ENCODE measurements around the gene SMAGP. TPM values are rescaled to one million over a fixed set of nuclear protein-coding genes. Genes with fewer than 3 reads are reported as not detected.
"Not testable (repeated sequence)": the region's sequence is repeated elsewhere in the genome, so short reads cannot be mapped to it uniquely, and the experiment has no call there.

The SMAGP gene
- total RNA-seq, 1 donor from 2014 or later = 31.3 TPM

DNA sequence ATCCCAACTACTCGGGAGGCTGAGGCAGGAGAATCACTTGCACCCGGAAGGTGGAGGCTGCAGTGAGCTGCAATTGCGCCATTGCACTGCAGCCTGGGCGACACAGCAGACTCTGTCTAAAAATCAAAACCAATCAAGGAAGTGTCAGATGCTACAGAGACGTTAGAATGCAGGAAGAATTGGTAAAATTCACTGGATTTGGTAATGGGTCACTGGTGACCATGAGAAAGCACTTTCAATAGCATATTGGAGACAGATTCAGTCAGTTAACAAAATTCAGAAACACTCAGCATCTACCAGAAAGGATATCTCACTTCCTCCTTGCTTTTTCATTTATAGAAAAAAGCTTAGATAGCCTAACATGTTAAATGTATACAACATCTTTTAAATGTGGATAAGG, 36.3 kb upstream of the SMAGP start:
- no peaks in the 10 kb centered on the region for H3K9me3 ChIP-seq
- H3K36me3 ChIP-seq = peaks cover 30% of the 10 kb centered on the region
- no peaks in the 10 kb centered on the region for H3K27me3 ChIP-seq (ENCODE audit: low read depth)
- ATAC-seq = no peak
- H3K27ac ChIP-seq = no peak overlapping the region
- H3K4me3 ChIP-seq = no peak overlapping the region
- intact Hi-C loops (cut with DNase I) = no loop called here
- DNase-seq = no peak
- TF ChIP-seq, protein P1, sequence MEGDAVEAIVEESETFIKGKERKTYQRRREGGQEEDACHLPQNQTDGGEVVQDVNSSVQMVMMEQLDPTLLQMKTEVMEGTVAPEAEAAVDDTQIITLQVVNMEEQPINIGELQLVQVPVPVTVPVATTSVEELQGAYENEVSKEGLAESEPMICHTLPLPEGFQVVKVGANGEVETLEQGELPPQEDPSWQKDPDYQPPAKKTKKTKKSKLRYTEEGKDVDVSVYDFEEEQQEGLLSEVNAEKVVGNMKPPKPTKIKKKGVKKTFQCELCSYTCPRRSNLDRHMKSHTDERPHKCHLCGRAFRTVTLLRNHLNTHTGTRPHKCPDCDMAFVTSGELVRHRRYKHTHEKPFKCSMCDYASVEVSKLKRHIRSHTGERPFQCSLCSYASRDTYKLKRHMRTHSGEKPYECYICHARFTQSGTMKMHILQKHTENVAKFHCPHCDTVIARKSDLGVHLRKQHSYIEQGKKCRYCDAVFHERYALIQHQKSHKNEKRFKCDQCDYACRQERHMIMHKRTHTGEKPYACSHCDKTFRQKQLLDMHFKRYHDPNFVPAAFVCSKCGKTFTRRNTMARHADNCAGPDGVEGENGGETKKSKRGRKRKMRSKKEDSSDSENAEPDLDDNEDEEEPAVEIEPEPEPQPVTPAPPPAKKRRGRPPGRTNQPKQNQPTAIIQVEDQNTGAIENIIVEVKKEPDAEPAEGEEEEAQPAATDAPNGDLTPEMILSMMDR (IDR thresholded peaks at IDR 0.05) = no peak
- peaks cover 6% of the 10 kb centered on the region for H3K4me1 ChIP-seq

DNA sequence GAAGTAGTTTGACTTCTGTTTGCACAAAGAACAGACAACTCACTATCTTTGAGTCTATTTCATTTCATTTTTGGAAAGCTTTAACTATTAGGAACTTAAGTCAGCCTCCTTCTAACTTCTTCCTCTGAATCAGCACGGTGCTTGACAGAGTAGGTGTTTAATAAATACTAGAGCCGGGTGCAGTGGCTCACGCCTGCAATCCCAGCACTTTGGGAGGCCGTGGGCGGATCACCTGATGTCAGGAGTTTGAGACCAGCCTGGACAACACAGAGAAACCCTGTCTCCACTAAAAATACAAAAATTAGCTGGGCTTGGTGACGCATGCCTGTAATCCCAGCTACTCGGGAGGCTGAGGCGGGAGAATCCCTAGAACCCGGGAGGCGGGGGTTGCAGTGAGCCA, 30.6 kb upstream of the SMAGP start:
- intact Hi-C loops (cut with DNase I); ATAC-seq; H3K27ac ChIP-seq; H3K9me3 ChIP-seq; DNase-seq; H3K27me3 ChIP-seq (ENCODE audit: low read depth); H3K4me1 ChIP-seq; H3K4me3 ChIP-seq: not testable (repeated sequence)
- peaks cover 63% of the 10 kb centered on the region for H3K36me3 ChIP-seq

DNA sequence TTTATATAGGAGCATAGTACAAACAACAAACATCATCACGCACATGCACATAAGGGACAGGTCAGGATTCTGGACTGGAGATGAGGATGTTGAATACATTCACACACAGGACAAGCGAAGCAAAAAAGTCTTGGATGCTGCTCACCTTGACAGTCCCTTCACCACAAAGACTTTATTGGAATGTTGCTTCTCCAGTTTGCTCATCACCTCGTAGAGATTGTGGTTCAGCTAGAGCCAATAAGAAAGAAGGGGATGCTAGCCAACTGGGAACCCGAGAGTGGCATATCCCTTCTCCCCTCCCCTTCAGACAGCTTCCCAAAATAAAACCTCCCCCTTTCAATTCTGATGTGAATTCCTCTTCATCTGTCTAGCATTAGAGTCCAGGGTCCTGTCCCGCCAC, 25.4 kb upstream of the SMAGP start:
- Histone ChIP-seq H3K4me3 (no peak overlapping the region), H3K36me3 (peaks cover 47% of the 10 kb centered on the region), H3K4me1 (no peaks in the 10 kb centered on the region), H3K9me3 (no peaks in the 10 kb centered on the region), H3K27ac (no peak overlapping the region), H3K27me3 (ENCODE audit: low read depth) (no peaks in the 10 kb centered on the region)
- TF ChIP-seq, protein P1 (IDR thresholded peaks at IDR 0.05) = no peak
- intact Hi-C loops (cut with DNase I) = no loop called here
- no peak for ATAC-seq
- DNase-seq = no peak

DNA sequence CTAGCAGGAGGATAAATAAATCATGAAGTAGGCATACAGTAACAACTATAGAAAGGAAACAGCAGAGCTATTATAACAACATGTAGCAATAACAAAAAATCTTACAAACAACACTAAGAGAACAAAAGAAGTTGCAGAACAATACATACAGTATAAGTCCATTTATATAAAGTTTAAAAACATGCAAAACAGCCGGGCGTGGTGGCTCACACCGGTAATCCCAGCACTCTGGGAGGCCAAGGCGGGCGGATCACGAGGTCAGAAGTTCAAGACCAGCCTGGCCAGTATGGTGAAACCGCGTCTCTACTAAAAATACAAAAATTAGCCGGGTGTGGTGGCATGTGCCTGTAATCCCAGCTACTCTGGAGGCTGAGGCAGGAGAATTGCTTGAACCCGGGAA, 23.9 kb upstream of the SMAGP start:
- H3K27ac ChIP-seq; H3K9me3 ChIP-seq; H3K4me3 ChIP-seq; ATAC-seq; DNase-seq; H3K4me1 ChIP-seq; intact Hi-C loops (cut with DNase I); H3K27me3 ChIP-seq (ENCODE audit: low read depth): not testable (repeated sequence)
- peaks cover 36% of the 10 kb centered on the region for H3K36me3 ChIP-seq

DNA sequence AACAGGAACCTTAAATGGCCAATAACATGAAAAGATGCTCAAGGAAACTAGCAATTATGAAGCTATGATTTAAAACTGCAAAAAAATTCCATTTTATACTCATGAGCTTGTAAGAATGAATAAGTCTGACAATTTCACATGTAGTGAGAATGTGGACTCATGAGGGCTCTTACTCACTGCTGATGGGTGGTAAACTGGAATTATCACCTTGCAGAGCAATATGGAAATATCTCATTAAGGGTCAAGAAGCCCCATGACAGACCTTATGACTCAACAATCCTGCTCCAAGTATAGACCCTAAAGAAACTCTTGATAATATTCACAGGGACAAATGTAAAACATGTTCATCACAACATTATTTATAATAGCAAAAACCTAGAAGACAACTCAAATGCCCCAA, 23.5 kb upstream of the SMAGP start:
- H3K4me3 ChIP-seq = no peak overlapping the region
- H3K27me3 ChIP-seq (ENCODE audit: low read depth) = no peaks in the 10 kb centered on the region
- H3K4me1 ChIP-seq = no peaks in the 10 kb centered on the region
- no peak overlapping the region for H3K27ac ChIP-seq
- no peaks in the 10 kb centered on the region for H3K9me3 ChIP-seq
- ATAC-seq (no peak), DNase-seq (no peak)
- intact Hi-C loops (cut with DNase I) = no loop called here
- TF ChIP-seq, protein P1 (IDR thresholded peaks at IDR 0.05) = no peak
- peaks cover 33% of the 10 kb centered on the region for H3K36me3 ChIP-seq

DNA sequence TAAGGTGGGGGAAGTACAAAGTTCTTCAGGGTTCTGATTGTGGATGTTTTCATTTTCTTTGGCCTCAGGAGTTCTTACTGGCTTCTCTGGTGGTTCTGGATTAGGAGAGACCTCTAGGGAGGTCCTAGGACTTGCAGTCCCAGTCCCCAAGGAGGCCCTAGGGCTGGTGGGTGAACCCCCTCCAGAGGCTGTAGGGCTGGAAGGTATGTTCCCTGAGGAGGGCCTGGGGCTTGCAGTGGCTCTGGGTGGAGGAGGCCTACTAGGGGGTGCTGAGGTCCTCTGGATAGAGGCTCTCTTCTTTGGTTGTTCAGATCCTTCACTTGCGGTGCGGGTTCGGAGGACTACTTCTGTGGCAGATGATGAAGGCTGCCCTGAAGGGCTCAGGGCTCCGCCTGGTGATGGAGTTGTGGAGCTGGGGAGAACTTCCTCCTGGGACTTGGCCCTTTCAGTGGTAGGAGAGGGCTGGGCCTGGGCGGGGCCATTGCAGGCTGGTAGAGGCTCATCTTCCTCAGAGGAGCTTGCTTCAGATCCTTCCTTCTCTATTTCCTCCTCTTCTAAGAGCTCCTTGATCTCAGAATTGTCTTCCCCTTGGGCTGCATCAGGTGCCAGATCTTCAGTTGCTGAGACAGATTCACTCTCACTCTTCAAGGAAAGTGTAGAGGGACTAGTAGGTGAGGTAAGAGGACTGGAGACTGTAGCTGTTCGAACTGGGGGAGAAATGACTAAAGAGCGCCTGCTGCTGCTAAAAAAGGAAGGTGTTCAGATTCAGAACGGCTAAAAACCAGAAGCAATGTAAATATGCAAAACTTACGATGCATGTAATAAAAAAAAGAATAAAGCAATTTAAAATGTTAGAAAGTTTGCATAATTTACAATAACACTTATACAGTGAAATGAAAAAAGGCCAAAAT, 21.6 kb upstream of the SMAGP start:
- DNase-seq (peak; percentile 83), ATAC-seq (peak; percentile 61 to 86)
- H3K27me3 ChIP-seq (ENCODE audit: low read depth); intact Hi-C loops (cut with DNase I); H3K4me3 ChIP-seq; H3K4me1 ChIP-seq; H3K27ac ChIP-seq; H3K9me3 ChIP-seq: not testable (repeated sequence)
- H3K36me3 ChIP-seq = peaks cover 23% of the 10 kb centered on the region

DNA sequence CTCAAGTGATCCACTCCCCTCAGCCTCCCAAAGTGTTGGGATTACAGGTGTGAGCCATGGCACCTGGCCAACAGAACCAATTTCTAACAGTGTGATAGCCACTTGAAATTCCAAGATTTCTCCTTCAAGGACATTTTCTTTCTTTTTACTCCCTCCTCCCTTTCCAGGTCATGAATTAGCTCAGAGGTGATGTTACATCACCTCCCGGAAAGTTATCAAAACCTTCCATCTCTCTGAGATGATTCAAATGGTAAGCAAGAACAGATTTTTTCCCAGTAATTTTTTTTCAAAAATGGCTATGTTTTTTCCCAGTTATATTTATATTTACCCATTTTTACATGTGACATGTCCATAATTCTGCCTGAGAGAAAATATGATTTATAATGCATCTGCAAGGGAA, 15.6 kb upstream of the SMAGP start:
- TF ChIP-seq, protein P1 (IDR thresholded peaks at IDR 0.05) = no peak
- H3K9me3 ChIP-seq = no peaks in the 10 kb centered on the region
- peak in 1 of 2 donors; percentile 21 for ATAC-seq
- H3K36me3 ChIP-seq = peaks cover 15% of the 10 kb centered on the region
- no peak overlapping the region for H3K27ac ChIP-seq
- no peak for DNase-seq
- no peaks in the 10 kb centered on the region for H3K27me3 ChIP-seq (ENCODE audit: low read depth)
- no peak overlapping the region for H3K4me3 ChIP-seq
- H3K4me1 ChIP-seq = no peaks in the 10 kb centered on the region
- intact Hi-C loops (cut with DNase I) = no loop called here
